SH-SY5Y (cell line): ENCODE results near the gene BANF2.

Experiments used
- GATA2 ChIP-seq: IDR thresholded peaks from 2 replicates; pipeline ENCODE4 v1.6.1; 2011; ENCODE audit warnings: mild to moderate bottlenecking, low read depth, low read length
- GATA3 ChIP-seq: IDR thresholded peaks from 2 replicates; pipeline ENCODE4 v1.6.1; 2011; ENCODE audit warnings: low read depth, mild to moderate bottlenecking, low read length, moderate library complexity

DNA sequence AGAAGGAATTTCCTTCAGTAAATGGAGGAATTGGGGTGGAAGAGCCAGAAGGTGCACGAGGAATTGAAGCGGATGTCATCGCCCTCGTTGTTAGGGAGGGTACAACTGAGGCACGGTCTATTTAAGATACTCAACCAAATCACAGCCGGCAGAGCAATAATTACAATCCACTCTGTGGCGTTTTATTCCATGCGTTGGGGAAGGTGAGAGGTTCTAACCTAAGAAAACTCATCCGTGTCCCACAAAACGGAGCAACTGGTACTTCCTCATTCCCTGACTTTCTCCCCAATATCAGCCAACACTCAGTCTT, 16.9 kb upstream of the BANF2 start:
- TF ChIP-seq GATA2 (no peak), GATA3 (no peak)
